GM12875 (cell line): ENCODE data around the gene RNF212.

ENCODE experiments used
- H3K4me3 ChIP-seq: one replicate; pipeline ENCODE4 v1.5.1; 2011; ENCODE audit warnings: low read depth, low read length, control low read depth
- CTCF ChIP-seq: IDR thresholded peaks from 2 replicates; pipeline ENCODE4 v1.5.1; 2011; ENCODE audit warnings: low read depth, mild to moderate bottlenecking, control low read depth, inconsistent platforms, low read length, moderate library complexity, borderline replicate concordance; ENCODE audit not compliant: insufficient read depth

Gene RNF212

GRCh38 chr4:1084394-1084793, 29.0 kb downstream of the RNF212 start:
- no peak overlapping the region for H3K4me3 ChIP-seq
- TF ChIP-seq CTCF: no peak

GRCh38 chr4:1082215-1083182, 30.9 kb downstream of the RNF212 start:
- no peak for TF ChIP-seq CTCF
- no peak overlapping the region for H3K4me3 ChIP-seq

GRCh38 chr4:1081689-1082040, 31.7 kb downstream of the RNF212 start:
- no peak overlapping the region for H3K4me3 ChIP-seq
- TF ChIP-seq CTCF: no peak

GRCh38 chr4:1080961-1081688, 32.2 kb downstream of the RNF212 start:
- no peak for TF ChIP-seq CTCF

GRCh38 chr4:1080432-1080831, 32.9 kb downstream of the RNF212 start:
- no peak for TF ChIP-seq CTCF
- H3K4me3 ChIP-seq: no peak overlapping the region

More at GRCh38 chr4:1080961-1081688, 32.2 kb downstream of the RNF212 start:
- no peak overlapping the region for H3K4me3 ChIP-seq

GRCh38 chr4:1079711-1080265, 33.6 kb downstream of the RNF212 start:
- no peak overlapping the region for H3K4me3 ChIP-seq
- no peak for TF ChIP-seq CTCF
